GM21528 (cell line): Measurements from ENCODE around the gene ZNF490.

Experiments
- ATAC-seq: cut with Tn5 transposase; IDR thresholded peaks from one replicate; pipeline ENCODE4 v1.9.1; 2021; ENCODE audit warnings: mild to moderate bottlenecking, moderate library complexity; ENCODE audit not compliant: unreplicated experiment, low FRiP score

Gene ZNF490

GRCh38 chr19:12546068-12546467 lies 64.5 kb downstream of the ZNF490 start:
- ATAC-seq = no peak

GRCh38 chr19:12545267-12545666 lies 65.3 kb downstream of the ZNF490 start:
- ATAC-seq = no peak

- no peak for ATAC-seq
These were observed 66.2 kb downstream of the ZNF490 start for GRCh38 chr19:12544401-12544876.

DNA sequence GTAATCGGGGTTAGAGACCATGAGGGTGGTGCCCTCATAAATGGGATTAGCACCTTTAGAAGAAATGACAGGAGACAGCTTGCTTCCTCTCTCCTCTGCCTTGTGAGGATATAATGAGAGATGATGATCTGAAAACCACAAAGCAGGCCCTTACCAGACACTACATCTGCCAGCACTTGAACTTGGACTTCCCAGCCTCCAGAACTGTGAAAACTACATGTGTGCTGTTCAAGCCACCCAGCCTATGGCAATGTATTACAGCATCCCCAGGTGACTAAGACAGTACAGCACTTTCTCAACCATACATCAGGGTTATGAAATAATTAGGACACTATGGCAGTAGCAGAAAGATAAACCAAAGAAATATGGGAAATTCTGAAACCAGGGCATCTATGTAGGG lies 66.8 kb downstream of the ZNF490 start:
- ATAC-seq = no peak
